Thoracic aorta (tissue), 2 donors: Measurements from ENCODE around the gene SEPTIN12. TPM values are rescaled to one million over a fixed set of nuclear protein-coding genes. Genes with fewer than 3 reads are reported as not detected.
A peak's percentile ranks its signal among the peaks of the same experiment; 100 is the strongest.

ENCODE experiments used
- ATAC-seq: fragments of 150-250 bp; one replicate; pipeline ENCODE4 v1.8.0; 2017; ENCODE audit warnings: low read depth; ENCODE audit not compliant: insufficient number of reproducible peaks, low FRiP score
- DNase-seq: peaks from one replicate; pipeline ENCODE4 v3.0.0-alpha.2; 2020; ENCODE audit warnings: low spot score
- H3K27ac ChIP-seq, 2 donors: fragments of 200-600 bp; sonication (generic); 1 replicate in 1 of 2; 2 replicates in 1 of 2; pipeline ENCODE4 v1.5.1; 2016; ENCODE audit warnings: mild to moderate bottlenecking in 2 of 2, moderate library complexity in 2 of 2
- H3K27me3 ChIP-seq: fragments of 200-600 bp; sonication (generic); replicated peaks from 2 replicates; pipeline ENCODE4 v1.6.0; 2016; ENCODE audit warnings: mild to moderate bottlenecking; ENCODE audit not compliant: insufficient read depth
- H3K36me3 ChIP-seq: fragments of 200-600 bp; sonication (generic); one replicate; pipeline ENCODE4 v1.5.1; 2016
- H3K4me1 ChIP-seq, 2 donors: fragments of 200-600 bp; sonication (generic); 1 replicate in 1 of 2; 2 replicates in 1 of 2; pipeline versions ENCODE4 v1.5.1 to v1.6.0; 2016; ENCODE audit warnings: low read depth in 2 of 2, mild to moderate bottlenecking in 1 of 2; ENCODE audit not compliant: control insufficient read depth in 1 of 2
- H3K4me3 ChIP-seq: fragments of 200-600 bp; sonication (generic); 2 replicates; pipeline ENCODE4 v1.5.1; 2016; ENCODE audit warnings: mild to moderate bottlenecking
- H3K9me3 ChIP-seq: fragments of 200-600 bp; sonication (generic); 2 replicates; pipeline ENCODE4 v1.5.1; 2016
- total RNA-seq, 2 donors: library from RNA; depleted of rRNA; stranded (reverse); fragments of >200 nt; gene quantifications; one replicate each; pipeline versions ENCODE4 v1.1.0 to v1.2.3, GENCODE V29; 2016
- TF ChIP-seq, protein P1 (sequence below): fragments of 200-600 bp; sonication (generic); IDR thresholded peaks from one replicate; pipeline ENCODE4 v1.5.1; 2019; ENCODE audit warnings: antibody characterized with exemption

Gene SEPTIN12
- total RNA-seq, 2 donors from 2014 or later: not detected

DNA sequence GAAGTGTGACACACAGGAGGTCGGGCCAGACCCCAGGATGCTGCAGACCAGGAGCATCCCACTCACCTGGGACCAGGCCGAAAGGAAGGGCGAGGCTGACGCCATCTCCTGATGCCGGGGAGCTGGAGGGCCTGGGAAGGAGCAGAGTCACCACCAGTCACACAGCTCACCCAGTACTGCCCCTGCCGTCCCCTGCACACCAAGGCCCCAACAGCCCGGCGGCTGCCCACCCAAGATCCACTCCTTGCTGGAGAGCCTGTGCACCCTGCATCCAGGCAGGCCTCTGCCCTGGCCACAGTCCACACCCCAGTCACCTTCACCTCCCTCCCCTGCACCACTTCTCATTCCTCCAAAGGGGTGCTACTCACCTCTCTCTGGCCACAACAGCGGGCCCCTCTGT, 25.9 kb downstream of the SEPTIN12 start:
- TF ChIP-seq, protein P1, sequence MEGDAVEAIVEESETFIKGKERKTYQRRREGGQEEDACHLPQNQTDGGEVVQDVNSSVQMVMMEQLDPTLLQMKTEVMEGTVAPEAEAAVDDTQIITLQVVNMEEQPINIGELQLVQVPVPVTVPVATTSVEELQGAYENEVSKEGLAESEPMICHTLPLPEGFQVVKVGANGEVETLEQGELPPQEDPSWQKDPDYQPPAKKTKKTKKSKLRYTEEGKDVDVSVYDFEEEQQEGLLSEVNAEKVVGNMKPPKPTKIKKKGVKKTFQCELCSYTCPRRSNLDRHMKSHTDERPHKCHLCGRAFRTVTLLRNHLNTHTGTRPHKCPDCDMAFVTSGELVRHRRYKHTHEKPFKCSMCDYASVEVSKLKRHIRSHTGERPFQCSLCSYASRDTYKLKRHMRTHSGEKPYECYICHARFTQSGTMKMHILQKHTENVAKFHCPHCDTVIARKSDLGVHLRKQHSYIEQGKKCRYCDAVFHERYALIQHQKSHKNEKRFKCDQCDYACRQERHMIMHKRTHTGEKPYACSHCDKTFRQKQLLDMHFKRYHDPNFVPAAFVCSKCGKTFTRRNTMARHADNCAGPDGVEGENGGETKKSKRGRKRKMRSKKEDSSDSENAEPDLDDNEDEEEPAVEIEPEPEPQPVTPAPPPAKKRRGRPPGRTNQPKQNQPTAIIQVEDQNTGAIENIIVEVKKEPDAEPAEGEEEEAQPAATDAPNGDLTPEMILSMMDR: no peak
- H3K27ac ChIP-seq: no peak overlapping the region
- H3K36me3 ChIP-seq: peaks cover 52% of the 10 kb centered on the region
- H3K4me1 ChIP-seq: peaks cover 5 to 14% of the 10 kb centered on the region in 2 donors
- no peaks in the 10 kb centered on the region for H3K27me3 ChIP-seq
- ATAC-seq: no peak
- no peak overlapping the region for H3K4me3 ChIP-seq
- DNase-seq: no peak
- no peaks in the 10 kb centered on the region for H3K9me3 ChIP-seq

DNA sequence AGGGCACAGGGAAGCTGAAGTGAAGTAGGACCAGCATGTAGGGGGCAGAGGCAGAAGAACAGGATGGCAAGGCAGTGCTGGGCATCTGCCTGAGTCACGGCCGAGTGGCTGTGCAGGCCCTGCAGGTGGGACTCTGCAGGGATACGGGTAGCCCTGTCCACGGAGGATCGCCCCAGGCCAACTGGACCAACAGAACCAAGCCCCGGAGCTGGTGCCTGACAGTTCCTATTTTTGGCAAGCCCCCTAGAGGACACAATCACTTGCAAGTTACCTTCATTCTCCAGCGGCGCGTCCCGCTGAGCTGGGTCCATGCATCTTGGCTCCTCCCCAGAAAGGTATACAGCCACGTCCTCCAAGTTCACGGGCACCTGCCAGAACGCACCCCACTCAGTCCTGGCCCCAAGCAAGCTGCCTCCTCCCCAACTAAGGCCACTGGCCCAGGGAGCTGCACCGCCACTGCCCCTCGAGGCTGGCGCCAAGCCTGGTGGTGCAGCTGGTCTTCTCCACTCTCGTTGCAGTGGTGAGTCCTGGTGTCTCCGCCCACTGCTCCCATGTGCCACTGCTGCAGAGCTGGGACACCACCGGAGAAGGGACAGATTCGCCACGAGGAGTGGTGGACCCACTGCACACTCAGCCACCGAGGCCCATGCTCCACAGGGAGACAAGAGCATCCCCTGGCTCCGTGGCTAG, 27.8 kb downstream of the SEPTIN12 start:
- Histone ChIP-seq H3K4me1 (peaks cover 0 to 4% of the 10 kb centered on the region in 2 donors), H3K9me3 (no peaks in the 10 kb centered on the region), H3K27me3 (no peaks in the 10 kb centered on the region), H3K36me3 (peaks cover 57% of the 10 kb centered on the region), H3K27ac (no peak overlapping the region), H3K4me3 (no peak overlapping the region)
- DNase-seq (no peak), ATAC-seq (no peak)
- TF ChIP-seq, protein P1: no peak

DNA sequence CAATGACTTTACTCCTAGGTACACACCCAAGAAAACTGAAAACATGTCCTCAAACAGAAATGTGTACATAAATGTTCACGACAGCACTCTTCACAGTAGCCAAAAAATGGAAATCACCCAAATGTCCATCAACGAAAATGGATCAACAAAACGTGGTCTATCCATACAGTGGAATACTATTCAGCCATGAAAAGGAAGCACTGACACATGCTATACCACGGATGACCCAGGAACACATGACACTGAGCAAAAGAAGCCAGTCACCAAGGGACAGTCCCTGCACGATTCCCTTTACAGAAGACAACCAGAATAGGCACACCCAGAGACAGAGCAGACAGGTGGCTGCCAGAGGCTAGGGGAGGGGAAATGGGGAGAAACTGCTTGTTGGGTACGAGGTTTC, 32.5 kb downstream of the SEPTIN12 start:
- Histone ChIP-seq H3K36me3 (peaks cover 59% of the 10 kb centered on the region), H3K9me3 (no peaks in the 10 kb centered on the region), H3K4me3 (no peak overlapping the region)

DNA sequence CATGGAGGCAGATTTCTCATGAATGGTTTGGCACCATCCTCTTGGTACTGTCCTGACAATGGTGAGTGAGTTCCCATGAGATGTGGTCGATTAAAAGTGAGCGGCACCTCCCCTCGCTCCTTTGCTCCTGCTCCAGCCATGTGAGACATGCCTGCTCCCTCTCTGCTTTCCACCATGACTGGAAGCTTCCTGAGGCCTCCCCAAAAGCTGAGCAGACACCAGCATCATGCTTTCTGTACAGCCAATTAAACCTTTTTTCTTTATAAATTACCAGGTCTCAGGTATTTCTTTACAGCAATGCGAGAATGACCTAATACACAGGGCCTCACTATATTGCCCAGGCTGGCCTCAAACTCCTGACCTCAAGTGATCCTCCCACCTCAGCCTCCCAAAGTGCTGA, 33.3 kb downstream of the SEPTIN12 start:
- Histone ChIP-seq H3K4me1 (no peaks in the 10 kb centered on the region), H3K36me3 (peaks cover 52% of the 10 kb centered on the region), H3K27ac (no peak overlapping the region), H3K4me3 (no peak overlapping the region), H3K9me3 (no peaks in the 10 kb centered on the region), H3K27me3 (no peaks in the 10 kb centered on the region)
- TF ChIP-seq, protein P1: no peak
- ATAC-seq: no peak
- no peak for DNase-seq

More for the DNA sequence above, 32.5 kb downstream of the SEPTIN12 start:
- Histone ChIP-seq H3K27me3 (no peaks in the 10 kb centered on the region), H3K4me1 (no peaks in the 10 kb centered on the region), H3K27ac (no peak overlapping the region)
- no peak for DNase-seq
- no peak for ATAC-seq
- TF ChIP-seq, protein P1: no peak

DNA sequence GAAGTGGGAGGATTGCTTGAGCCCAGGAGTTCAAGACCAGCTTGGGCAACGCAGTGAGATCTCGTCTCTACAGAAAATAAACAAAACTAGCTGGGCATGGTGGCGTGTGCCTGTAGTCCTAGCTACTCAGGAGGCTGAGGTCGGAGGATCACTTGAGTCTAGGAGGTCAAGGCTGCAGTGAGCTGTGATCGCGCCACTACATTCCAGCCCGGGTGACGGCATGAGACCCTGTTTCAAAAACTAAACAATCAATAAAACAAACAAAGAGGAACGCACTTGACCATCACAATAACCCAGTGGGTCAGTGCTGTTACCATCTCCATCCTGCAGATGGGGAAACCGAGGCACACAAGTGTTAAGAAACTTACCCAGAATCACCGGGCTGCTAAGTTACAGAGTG, 34.9 kb downstream of the SEPTIN12 start:
- ATAC-seq: peak; percentile 12

More for the DNA sequence above, 34.9 kb downstream of the SEPTIN12 start:
- Histone ChIP-seq H3K9me3 (no peaks in the 10 kb centered on the region), H3K36me3 (peaks cover 47% of the 10 kb centered on the region), H3K4me1 (no peaks in the 10 kb centered on the region), H3K27me3 (no peaks in the 10 kb centered on the region), H3K4me3 (no peak overlapping the region), H3K27ac (no peak overlapping the region)
- no peak for DNase-seq
- TF ChIP-seq, protein P1: no peak
